D721Med (cell line): ENCODE measurements around the gene MDN1.

Experiments used
- DNase-seq: peaks from one replicate; pipeline ENCODE4 v3.0.0; 2011; ENCODE audit warnings: low spot score; ENCODE audit not compliant: insufficient read length
- FAIRE-seq: peaks from 2 replicates; lab custom pipeline; 2011; peaks lifted over from hg19 to GRCh38; lab: Jason Lieb, UNC
- CTCF ChIP-seq: IDR thresholded peaks from 2 replicates; pipeline ENCODE4 v1.5.1; 2012; ENCODE audit warnings: mild to moderate bottlenecking, control low read depth; ENCODE audit not compliant: insufficient read depth; ENCODE audit errors: missing control alignments

The MDN1 gene

GRCh38 chr6:89807581-89807980, 12.0 kb downstream of the MDN1 start:
- no peak for DNase-seq
- no peak for FAIRE-seq
- TF ChIP-seq CTCF: no peak

- no peak for FAIRE-seq
These were observed 13.7 kb downstream of the MDN1 start for GRCh38 chr6:89805814-89806371.

GRCh38 chr6:89803271-89803670, 16.3 kb downstream of the MDN1 start:
- TF ChIP-seq CTCF: no peak
- DNase-seq (no peak), FAIRE-seq (no peak)

More at GRCh38 chr6:89805814-89806371, 13.7 kb downstream of the MDN1 start:
- TF ChIP-seq CTCF: no peak
- DNase-seq: no peak

- FAIRE-seq (no peak), DNase-seq (no peak)
- no peak for TF ChIP-seq CTCF
These were observed 19.8 kb downstream of the MDN1 start for GRCh38 chr6:89799756-89800155.

- TF ChIP-seq CTCF: no peak
- no peak for FAIRE-seq
- no peak for DNase-seq
These were observed 20.5 kb downstream of the MDN1 start for GRCh38 chr6:89799096-89799495.

GRCh38 chr6:89797317-89797716, 22.3 kb downstream of the MDN1 start:
- no peak for TF ChIP-seq CTCF
- DNase-seq: no peak
- no peak for FAIRE-seq

- DNase-seq: no peak
- no peak for FAIRE-seq
- TF ChIP-seq CTCF: no peak
These were observed 25.3 kb downstream of the MDN1 start for GRCh38 chr6:89794324-89794723.
